ENCODE data around the gene TSPO2.

DNA sequence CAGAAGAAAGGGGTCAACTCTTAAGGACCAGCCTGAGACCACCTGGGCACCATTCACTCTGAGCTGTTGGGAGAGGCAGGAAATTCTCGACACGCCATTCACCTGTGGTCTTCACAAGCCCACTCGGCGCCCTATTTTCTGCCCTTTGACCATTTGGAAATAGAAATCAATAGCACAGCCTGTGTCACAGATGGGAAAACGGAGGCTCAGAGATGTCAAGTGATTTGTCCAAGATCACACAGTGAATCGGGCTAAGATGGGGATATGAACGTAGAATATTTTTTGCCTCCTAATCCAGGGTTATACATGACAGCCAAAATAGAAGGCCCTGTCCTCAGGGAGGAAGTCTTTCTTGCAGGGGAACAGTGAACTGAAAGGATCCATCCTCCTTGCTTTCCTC is 7.7 kb downstream of the TSPO2 start:
- TF ChIP-seq, protein P1, sequence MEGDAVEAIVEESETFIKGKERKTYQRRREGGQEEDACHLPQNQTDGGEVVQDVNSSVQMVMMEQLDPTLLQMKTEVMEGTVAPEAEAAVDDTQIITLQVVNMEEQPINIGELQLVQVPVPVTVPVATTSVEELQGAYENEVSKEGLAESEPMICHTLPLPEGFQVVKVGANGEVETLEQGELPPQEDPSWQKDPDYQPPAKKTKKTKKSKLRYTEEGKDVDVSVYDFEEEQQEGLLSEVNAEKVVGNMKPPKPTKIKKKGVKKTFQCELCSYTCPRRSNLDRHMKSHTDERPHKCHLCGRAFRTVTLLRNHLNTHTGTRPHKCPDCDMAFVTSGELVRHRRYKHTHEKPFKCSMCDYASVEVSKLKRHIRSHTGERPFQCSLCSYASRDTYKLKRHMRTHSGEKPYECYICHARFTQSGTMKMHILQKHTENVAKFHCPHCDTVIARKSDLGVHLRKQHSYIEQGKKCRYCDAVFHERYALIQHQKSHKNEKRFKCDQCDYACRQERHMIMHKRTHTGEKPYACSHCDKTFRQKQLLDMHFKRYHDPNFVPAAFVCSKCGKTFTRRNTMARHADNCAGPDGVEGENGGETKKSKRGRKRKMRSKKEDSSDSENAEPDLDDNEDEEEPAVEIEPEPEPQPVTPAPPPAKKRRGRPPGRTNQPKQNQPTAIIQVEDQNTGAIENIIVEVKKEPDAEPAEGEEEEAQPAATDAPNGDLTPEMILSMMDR (IDR thresholded peaks at IDR 0.05; ENCODE audit: insufficient read depth, low read depth, low read length): no peak
- no peak for TF ChIP-seq EZH2 (IDR thresholded peaks at IDR 0.05; ENCODE audit: insufficient read depth, low read length)
